ENCODE data around the gene B4GALT2.
A peak's percentile ranks its signal among the peaks of the same experiment; 100 is the strongest.

B4GALT2 gene

DNA sequence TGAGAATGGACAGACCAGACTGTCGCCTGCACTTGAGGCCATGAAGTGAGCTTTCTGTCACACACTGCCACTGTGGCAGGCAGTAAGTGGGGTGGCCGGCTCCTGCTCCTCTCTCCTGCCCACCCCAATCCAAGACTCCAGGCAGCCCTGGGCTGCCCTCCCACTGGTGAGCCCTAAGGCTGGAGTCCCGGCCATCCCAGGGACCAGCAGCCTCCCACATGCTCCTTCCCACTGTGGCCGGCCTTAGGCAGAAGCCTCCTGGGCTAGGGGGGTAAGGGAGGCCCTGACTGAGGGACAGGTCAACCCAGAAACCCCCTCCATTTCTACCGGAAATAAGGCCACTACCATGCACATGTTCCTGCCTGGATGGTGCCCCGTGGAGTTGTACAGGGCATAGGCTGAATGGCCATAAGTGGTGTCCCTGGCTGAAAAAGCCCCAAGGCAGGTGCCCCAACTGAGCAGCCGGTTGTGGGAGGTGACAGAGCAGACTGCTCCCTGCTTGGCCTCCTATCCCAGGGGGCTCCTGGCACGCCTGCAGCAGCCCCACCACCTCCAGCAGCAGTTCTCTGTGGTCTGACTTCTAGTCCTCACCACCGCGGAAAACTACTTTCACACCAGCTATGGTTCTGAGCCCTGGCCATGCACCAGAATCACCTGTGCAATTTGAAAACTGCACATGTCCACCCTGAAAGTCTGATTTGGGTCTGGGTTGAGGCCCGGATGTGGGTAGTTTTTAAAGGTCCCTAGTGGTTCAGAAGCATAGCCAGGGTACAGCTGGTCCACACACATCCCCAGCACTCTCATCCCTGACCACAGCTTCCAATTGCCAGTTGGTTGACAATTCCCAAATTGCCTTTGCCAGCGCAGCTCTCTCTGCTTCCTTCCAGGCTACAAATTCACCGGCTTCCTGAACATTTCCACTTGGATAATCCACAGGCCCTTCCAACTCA is 47.0 kb upstream of the B4GALT2 start:
- Histone ChIP-seq H2AFZ (ENCODE audit: low read depth, low read length, severe bottlenecking) (no peak overlapping the region), H3K9me2 (replicated peaks; ENCODE audit: insufficient read depth, low read length) (no peaks in the 10 kb centered on the region), H3K79me2 (ENCODE audit: insufficient read depth, low read length) (no peaks in the 10 kb centered on the region), H3F3A (ENCODE audit: insufficient read depth) (no peaks in the 10 kb centered on the region), H3K27ac (ENCODE audit: low read depth, low read length) (no peak overlapping the region), H3K9me3 (ENCODE audit: insufficient read depth, low read length) (no peaks in the 10 kb centered on the region), H3K9ac (ENCODE audit: low read length) (no peak overlapping the region), H4K20me1 (ENCODE audit: low read depth, low read length) (no peaks in the 10 kb centered on the region), H3K27me3 (ENCODE audit: low read length) (no peaks in the 10 kb centered on the region), H3K36me3 (ENCODE audit: low read length) (no peaks in the 10 kb centered on the region), H3K4me2 (ENCODE audit: low read depth, low read length, poor library complexity, severe bottlenecking) (no peak overlapping the region), H3K4me3 (ENCODE audit: insufficient read depth, low read length, poor library complexity, severe bottlenecking) (no peak overlapping the region)
- TF ChIP-seq, protein P1, sequence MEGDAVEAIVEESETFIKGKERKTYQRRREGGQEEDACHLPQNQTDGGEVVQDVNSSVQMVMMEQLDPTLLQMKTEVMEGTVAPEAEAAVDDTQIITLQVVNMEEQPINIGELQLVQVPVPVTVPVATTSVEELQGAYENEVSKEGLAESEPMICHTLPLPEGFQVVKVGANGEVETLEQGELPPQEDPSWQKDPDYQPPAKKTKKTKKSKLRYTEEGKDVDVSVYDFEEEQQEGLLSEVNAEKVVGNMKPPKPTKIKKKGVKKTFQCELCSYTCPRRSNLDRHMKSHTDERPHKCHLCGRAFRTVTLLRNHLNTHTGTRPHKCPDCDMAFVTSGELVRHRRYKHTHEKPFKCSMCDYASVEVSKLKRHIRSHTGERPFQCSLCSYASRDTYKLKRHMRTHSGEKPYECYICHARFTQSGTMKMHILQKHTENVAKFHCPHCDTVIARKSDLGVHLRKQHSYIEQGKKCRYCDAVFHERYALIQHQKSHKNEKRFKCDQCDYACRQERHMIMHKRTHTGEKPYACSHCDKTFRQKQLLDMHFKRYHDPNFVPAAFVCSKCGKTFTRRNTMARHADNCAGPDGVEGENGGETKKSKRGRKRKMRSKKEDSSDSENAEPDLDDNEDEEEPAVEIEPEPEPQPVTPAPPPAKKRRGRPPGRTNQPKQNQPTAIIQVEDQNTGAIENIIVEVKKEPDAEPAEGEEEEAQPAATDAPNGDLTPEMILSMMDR (IDR thresholded peaks at IDR 0.05; ENCODE audit: insufficient read depth, low read length, poor library complexity, severe bottlenecking), result no peak
- no peak for TF ChIP-seq EZH2phosphoT487 (conservative IDR thresholded peaks at IDR 0.05; ENCODE audit: low read length)

DNA sequence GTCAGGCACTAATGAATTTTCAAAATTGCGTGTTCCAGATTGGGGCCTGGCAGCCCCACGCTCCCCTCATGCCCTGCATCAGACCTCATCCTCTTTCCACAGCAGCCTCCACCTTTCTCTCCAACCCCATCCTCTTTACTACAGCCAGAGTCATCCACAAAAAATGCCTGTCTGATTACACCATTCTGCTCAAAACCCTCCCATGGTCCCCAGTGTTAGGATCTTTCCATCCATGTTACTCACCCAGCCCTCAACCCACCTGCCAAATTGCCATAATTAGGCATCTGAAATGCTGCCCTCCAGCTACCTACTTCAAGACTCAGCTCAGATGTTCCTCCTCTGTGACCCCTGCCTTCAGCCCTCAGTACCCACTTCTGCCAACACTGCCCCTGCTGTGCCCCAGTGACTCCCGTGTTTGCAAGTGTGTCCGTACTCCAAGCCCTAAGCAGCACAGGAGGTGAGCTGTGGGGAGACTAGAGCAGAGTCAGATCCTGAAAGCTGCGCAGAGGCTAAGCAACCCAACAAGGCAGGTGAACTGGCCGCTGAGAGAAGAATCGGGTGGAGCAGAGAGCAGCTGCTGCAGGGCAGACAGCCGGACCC is 46.1 kb upstream of the B4GALT2 start:
- Histone ChIP-seq H2AFZ (ENCODE audit: low read depth, low read length, severe bottlenecking) (peak overlapping the region; percentile 24), H3K27me3 (ENCODE audit: low read length) (no peaks in the 10 kb centered on the region), H3K27ac (ENCODE audit: low read depth, low read length) (no peak overlapping the region), H3K4me2 (ENCODE audit: low read depth, low read length, poor library complexity, severe bottlenecking) (no peak overlapping the region), H3K36me3 (ENCODE audit: low read length) (no peaks in the 10 kb centered on the region), H3K79me2 (ENCODE audit: insufficient read depth, low read length) (no peaks in the 10 kb centered on the region), H4K20me1 (ENCODE audit: low read depth, low read length) (no peaks in the 10 kb centered on the region), H3K9ac (ENCODE audit: low read length) (no peak overlapping the region), H3K4me3 (ENCODE audit: insufficient read depth, low read length, poor library complexity, severe bottlenecking) (no peak overlapping the region), H3F3A (ENCODE audit: insufficient read depth) (no peaks in the 10 kb centered on the region), H3K9me3 (ENCODE audit: insufficient read depth, low read length) (no peaks in the 10 kb centered on the region), H3K9me2 (replicated peaks; ENCODE audit: insufficient read depth, low read length) (no peaks in the 10 kb centered on the region)
- no peak for TF ChIP-seq EZH2phosphoT487 (conservative IDR thresholded peaks at IDR 0.05; ENCODE audit: low read length)
- TF ChIP-seq, protein P1 (IDR thresholded peaks at IDR 0.05; ENCODE audit: insufficient read depth, low read length, poor library complexity, severe bottlenecking), result no peak

DNA sequence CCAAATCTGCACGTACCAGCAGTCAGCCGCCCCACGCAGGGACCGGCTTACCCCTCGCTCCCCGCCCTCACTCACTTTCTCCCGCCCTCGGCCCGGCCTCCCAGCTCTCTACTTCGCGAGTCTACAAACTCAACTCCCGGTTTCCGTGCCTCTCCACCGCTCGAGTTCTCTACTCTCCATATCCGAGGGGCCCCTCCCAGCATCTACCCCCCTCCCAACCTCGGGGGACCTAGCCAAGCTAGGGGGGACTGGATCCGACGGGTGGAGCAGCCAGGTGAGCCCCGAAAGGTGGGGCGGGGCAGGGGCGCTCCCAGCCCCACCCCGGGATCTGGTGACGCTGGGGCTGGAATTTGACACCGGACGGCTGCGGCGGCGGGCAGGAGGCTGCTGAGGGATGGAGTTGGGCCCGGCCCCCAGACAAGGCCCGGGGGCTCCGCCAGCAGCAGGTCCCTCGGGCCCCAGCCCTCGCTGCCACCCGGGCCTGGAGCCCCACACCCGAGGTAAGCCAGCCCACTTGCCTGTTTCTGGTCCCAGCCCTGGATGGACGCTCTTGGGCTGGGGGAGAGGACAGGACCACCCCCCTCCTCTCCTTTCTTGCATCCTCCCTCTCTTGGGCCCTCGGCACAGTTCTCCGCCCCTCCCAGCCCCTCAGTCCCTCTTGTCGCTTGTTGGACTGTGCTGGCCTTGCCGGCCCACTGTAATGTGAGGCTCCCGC is 45.5 kb upstream of the B4GALT2 start, which contains the start of gene ARTN:
Gene ARTN, plus strand, starts transcription at position 416 of the 715 bp plus-strand sequence. CDS start 1,856 bp downstream, outside the sequence.
- no peak within 1 kb of the TSS for H3K4me2 ChIP-seq (ENCODE audit: low read depth, low read length, poor library complexity, severe bottlenecking)
- no peaks in the 10 kb centered on the region for H3K9me3 ChIP-seq (ENCODE audit: insufficient read depth, low read length)
- no peak within 1 kb of the TSS for H3K27ac ChIP-seq (ENCODE audit: low read depth, low read length)
- no peaks in the 10 kb centered on the region for H3K9me2 ChIP-seq (replicated peaks; ENCODE audit: insufficient read depth, low read length)
- H3K4me3 ChIP-seq (ENCODE audit: insufficient read depth, low read length, poor library complexity, severe bottlenecking), result no peak within 1 kb of the TSS
- H3K9ac ChIP-seq (ENCODE audit: low read length), result no peak within 1 kb of the TSS
- TF ChIP-seq, protein P1 (IDR thresholded peaks at IDR 0.05; ENCODE audit: insufficient read depth, low read length, poor library complexity, severe bottlenecking), result no peak
- TF ChIP-seq EZH2phosphoT487 (conservative IDR thresholded peaks at IDR 0.05; ENCODE audit: low read length), result no peak
- H3K27me3 ChIP-seq (ENCODE audit: low read length), result no peaks in the 10 kb centered on the region
- peak within 1 kb of the TSS; percentile 46 for H2AFZ ChIP-seq (ENCODE audit: low read depth, low read length, severe bottlenecking)
- H3K36me3 ChIP-seq (ENCODE audit: low read length), result no peaks in the 10 kb centered on the region
- no peaks in the 10 kb centered on the region for H3F3A ChIP-seq (ENCODE audit: insufficient read depth)
- H3K79me2 ChIP-seq (ENCODE audit: insufficient read depth, low read length), result no peaks in the 10 kb centered on the region
- H4K20me1 ChIP-seq (ENCODE audit: low read depth, low read length), result no peaks in the 10 kb centered on the region
